ENCODE data around the gene LIN28B. TPM values are rescaled to one million over a fixed set of nuclear protein-coding genes. Genes with fewer than 3 reads are reported as not detected.
"Not testable (repeated sequence)": the region's sequence is repeated elsewhere in the genome, so short reads cannot be mapped to it uniquely, and the experiment has no call there.

LIN28B gene
- total RNA-seq, 2 donors from 2014 or later = not detected

DNA sequence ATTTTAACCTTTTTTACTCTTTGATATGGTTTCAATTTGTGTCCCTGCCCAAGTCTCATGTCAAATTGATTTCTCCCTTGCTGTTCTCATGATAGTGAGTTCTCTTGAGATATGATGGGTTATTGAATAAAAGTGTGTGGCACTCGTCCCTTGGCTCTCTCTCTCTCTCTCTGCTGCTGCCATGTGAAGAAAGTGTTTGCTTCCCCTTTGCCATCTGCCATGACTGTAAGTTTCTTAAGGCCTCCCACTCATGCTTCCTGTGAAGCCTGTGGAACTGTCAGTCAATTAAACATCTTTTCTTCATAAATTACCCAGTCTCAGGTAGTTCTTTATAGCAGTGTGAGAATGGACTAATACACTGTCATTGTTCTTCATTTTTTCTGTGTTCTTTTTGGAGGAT is 48.5 kb downstream of the LIN28B start:
- H3K9me3 ChIP-seq (ENCODE audit: control insufficient read depth, low read length, poor library complexity, severe bottlenecking) = no peaks in the 10 kb centered on the region
- no peak overlapping the region for H3K27ac Mint-ChIP-seq
- DNase-seq (no peak), ATAC-seq (no peak)
- no peaks in the 10 kb centered on the region for H3K4me1 Mint-ChIP-seq
- H3K27me3 Mint-ChIP-seq = peaks cover 35% of the 10 kb centered on the region
- H3K4me3 Mint-ChIP-seq = no peak overlapping the region
- no peaks in the 10 kb centered on the region for H3K36me3 Mint-ChIP-seq (ENCODE audit: low read depth)

GRCh38 chr6:105013459-105013858 is 56.6 kb downstream of the LIN28B start:
- not testable (repeated sequence) for H3K36me3 Mint-ChIP-seq (ENCODE audit: low read depth); H3K27ac Mint-ChIP-seq; ATAC-seq; H3K4me1 Mint-ChIP-seq; H3K9me3 ChIP-seq (ENCODE audit: control insufficient read depth, low read length, poor library complexity, severe bottlenecking); H3K4me3 Mint-ChIP-seq; DNase-seq
- H3K27me3 Mint-ChIP-seq = peaks cover 23% of the 10 kb centered on the region

GRCh38 chr6:105014448-105014847 is 57.5 kb downstream of the LIN28B start:
- Mint-ChIP-seq H3K4me1 (peaks cover 2% of the 10 kb centered on the region), H3K4me3 (no peak overlapping the region), H3K36me3 (ENCODE audit: low read depth) (no peaks in the 10 kb centered on the region), H3K27me3 (peaks cover 22% of the 10 kb centered on the region), H3K27ac (no peak overlapping the region)
- no peak for ATAC-seq
- H3K9me3 ChIP-seq (ENCODE audit: control insufficient read depth, low read length, poor library complexity, severe bottlenecking) = no peaks in the 10 kb centered on the region
- DNase-seq = no peak

GRCh38 chr6:105014954-105015353 is 58.0 kb downstream of the LIN28B start:
- H3K27me3 Mint-ChIP-seq = peaks cover 17% of the 10 kb centered on the region
- DNase-seq (no peak), ATAC-seq (no peak)
- no peaks in the 10 kb centered on the region for H3K36me3 Mint-ChIP-seq (ENCODE audit: low read depth)
- no peak overlapping the region for H3K27ac Mint-ChIP-seq
- H3K4me1 Mint-ChIP-seq = peaks cover 2% of the 10 kb centered on the region
- H3K4me3 Mint-ChIP-seq = no peak overlapping the region
- no peaks in the 10 kb centered on the region for H3K9me3 ChIP-seq (ENCODE audit: control insufficient read depth, low read length, poor library complexity, severe bottlenecking)

DNA sequence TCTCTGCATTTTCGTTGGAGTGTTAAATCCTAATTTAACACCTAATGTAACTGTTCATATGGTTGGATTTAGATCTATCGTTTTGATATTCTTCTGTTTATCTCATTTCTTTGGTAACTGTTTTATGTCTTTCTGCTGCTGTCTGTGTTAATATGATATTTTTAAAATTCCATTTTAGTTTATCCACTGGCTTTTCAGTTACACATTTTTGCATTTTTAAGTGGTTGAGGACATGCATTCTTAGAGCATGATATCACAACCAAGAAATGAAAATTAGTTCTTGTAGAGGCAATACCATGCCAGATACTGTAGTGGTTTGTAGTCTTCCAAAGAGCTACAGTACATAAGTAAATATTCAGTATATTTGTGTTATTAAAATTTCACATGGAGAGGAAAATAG is 58.6 kb downstream of the LIN28B start:
- Mint-ChIP-seq H3K27me3 (peaks cover 15% of the 10 kb centered on the region), H3K27ac (no peak overlapping the region), H3K4me3 (no peak overlapping the region), H3K36me3 (ENCODE audit: low read depth) (no peaks in the 10 kb centered on the region), H3K4me1 (peaks cover 2% of the 10 kb centered on the region)
- no peak for ATAC-seq
- H3K9me3 ChIP-seq (ENCODE audit: control insufficient read depth, low read length, poor library complexity, severe bottlenecking) = no peaks in the 10 kb centered on the region
- no peak for DNase-seq

DNA sequence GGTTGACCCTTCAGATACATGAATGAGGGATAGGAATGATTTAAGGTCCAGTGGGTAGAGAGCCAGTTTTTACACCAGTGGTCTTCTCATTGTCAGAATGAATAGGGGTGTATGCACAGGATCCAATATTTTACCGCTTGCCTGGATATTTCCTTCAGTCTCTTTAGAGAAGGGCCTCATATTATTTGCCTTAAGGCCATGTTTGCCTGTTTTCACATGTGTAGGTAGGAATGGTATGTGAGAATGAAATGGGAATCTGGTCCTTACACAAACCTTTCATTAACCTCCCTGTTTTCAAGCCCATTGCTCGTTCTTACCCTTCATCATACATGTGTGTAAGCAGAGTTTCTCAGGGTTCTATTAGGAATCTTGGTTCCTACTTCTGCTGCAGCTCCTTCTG is 62.4 kb downstream of the LIN28B start:
- H3K36me3 Mint-ChIP-seq (ENCODE audit: low read depth) = no peaks in the 10 kb centered on the region
- H3K27ac Mint-ChIP-seq = no peak overlapping the region
- ATAC-seq (no peak), DNase-seq (no peak)
- no peak overlapping the region for H3K4me3 Mint-ChIP-seq
- peaks cover 38% of the 10 kb centered on the region for H3K27me3 Mint-ChIP-seq
- H3K9me3 ChIP-seq (ENCODE audit: control insufficient read depth, low read length, poor library complexity, severe bottlenecking) = no peaks in the 10 kb centered on the region
- H3K4me1 Mint-ChIP-seq = no peaks in the 10 kb centered on the region

DNA sequence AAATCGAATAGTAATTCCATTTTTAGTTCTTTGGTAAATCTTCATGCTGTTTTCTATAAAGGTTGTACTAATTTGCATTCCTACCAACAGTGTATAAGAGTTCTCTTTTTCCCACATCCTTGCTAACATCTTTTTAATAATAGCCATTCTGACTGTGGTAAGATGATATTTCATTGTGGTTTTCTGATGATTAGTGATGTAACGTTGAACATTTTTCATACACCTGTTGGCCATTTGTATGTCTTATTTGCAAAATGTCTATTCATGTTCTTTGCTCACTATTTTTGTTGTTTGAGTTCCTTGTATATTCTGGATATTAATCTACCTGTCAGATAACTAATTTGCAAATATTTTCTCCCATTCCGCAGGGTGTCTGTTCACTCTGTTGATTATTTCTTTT is 64.5 kb downstream of the LIN28B start:
- Mint-ChIP-seq H3K27ac (no peak overlapping the region), H3K4me3 (no peak overlapping the region), H3K27me3 (peaks cover 31% of the 10 kb centered on the region), H3K4me1 (no peaks in the 10 kb centered on the region), H3K36me3 (ENCODE audit: low read depth) (no peaks in the 10 kb centered on the region)
- DNase-seq (no peak), ATAC-seq (no peak)
- no peaks in the 10 kb centered on the region for H3K9me3 ChIP-seq (ENCODE audit: control insufficient read depth, low read length, poor library complexity, severe bottlenecking)

- ATAC-seq = no peak
- no peak overlapping the region for H3K4me3 Mint-ChIP-seq
- no peak for DNase-seq
- peaks cover 24% of the 10 kb centered on the region for H3K27me3 Mint-ChIP-seq
- H3K36me3 Mint-ChIP-seq (ENCODE audit: low read depth) = no peaks in the 10 kb centered on the region
- no peaks in the 10 kb centered on the region for H3K9me3 ChIP-seq (ENCODE audit: control insufficient read depth, low read length, poor library complexity, severe bottlenecking)
- H3K4me1 Mint-ChIP-seq = no peaks in the 10 kb centered on the region
- no peak overlapping the region for H3K27ac Mint-ChIP-seq
Observed at GRCh38 chr6:105022416-105022815, 65.5 kb downstream of the LIN28B start.

GRCh38 chr6:105024803-105025202 is 67.9 kb downstream of the LIN28B start:
- no peak overlapping the region for H3K27ac Mint-ChIP-seq
- no peak overlapping the region for H3K4me3 Mint-ChIP-seq
- H3K36me3 Mint-ChIP-seq (ENCODE audit: low read depth) = no peaks in the 10 kb centered on the region
- H3K9me3 ChIP-seq (ENCODE audit: control insufficient read depth, low read length, poor library complexity, severe bottlenecking) = no peaks in the 10 kb centered on the region
- H3K27me3 Mint-ChIP-seq = peaks cover 22% of the 10 kb centered on the region
- no peak for ATAC-seq
- no peak for DNase-seq
- H3K4me1 Mint-ChIP-seq = no peaks in the 10 kb centered on the region

DNA sequence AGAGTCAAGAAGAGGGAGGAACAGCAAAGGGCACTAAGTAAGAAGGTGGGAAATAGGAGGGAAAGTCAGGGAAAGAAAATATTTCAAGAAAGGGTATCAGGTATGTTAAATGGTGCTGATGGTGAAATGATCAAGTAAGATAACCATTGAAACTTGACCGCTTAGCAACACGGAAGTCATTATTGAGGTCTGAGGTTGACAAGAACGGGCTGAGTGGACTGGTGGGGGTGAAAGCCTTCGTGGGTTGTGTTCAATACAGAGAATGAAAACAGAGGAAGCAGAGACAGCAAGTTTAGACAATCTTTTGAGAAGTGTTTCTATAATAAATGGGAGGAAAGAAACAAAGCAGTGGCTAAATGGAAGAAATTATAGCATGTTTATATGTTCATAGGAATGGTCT is 72.0 kb downstream of the LIN28B start:
- no peak for DNase-seq
- peaks cover 10% of the 10 kb centered on the region for H3K27me3 Mint-ChIP-seq
- H3K9me3 ChIP-seq (ENCODE audit: control insufficient read depth, low read length, poor library complexity, severe bottlenecking) = no peaks in the 10 kb centered on the region
- no peak overlapping the region for H3K27ac Mint-ChIP-seq
- no peaks in the 10 kb centered on the region for H3K36me3 Mint-ChIP-seq (ENCODE audit: low read depth)
- H3K4me3 Mint-ChIP-seq = no peak overlapping the region
- H3K4me1 Mint-ChIP-seq = no peaks in the 10 kb centered on the region
- ATAC-seq = no peak

DNA sequence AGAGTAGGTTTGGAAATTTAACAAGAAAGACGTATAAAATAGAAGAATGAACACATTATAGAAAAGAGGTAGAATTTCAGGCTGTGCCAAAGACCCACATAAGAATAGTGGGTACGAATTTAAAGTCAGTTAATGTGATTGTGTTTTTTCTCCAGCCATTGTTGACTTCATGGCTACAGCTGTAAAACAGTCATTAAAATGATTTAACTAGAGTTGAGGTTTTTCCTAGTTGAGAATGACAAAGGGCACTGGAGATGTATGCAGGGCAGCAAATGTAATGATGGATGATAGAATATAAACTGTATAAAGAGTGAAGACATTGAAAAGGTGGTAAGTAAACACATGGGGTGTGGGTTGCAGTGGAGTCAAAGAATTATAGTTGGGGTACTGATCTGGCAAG is 72.7 kb downstream of the LIN28B start:
- no peak for ATAC-seq
- no peak overlapping the region for H3K4me3 Mint-ChIP-seq
- no peak for DNase-seq
- no peak overlapping the region for H3K27ac Mint-ChIP-seq
- no peaks in the 10 kb centered on the region for H3K9me3 ChIP-seq (ENCODE audit: control insufficient read depth, low read length, poor library complexity, severe bottlenecking)
- no peaks in the 10 kb centered on the region for H3K4me1 Mint-ChIP-seq
- no peaks in the 10 kb centered on the region for H3K36me3 Mint-ChIP-seq (ENCODE audit: low read depth)
- peaks cover 10% of the 10 kb centered on the region for H3K27me3 Mint-ChIP-seq

DNA sequence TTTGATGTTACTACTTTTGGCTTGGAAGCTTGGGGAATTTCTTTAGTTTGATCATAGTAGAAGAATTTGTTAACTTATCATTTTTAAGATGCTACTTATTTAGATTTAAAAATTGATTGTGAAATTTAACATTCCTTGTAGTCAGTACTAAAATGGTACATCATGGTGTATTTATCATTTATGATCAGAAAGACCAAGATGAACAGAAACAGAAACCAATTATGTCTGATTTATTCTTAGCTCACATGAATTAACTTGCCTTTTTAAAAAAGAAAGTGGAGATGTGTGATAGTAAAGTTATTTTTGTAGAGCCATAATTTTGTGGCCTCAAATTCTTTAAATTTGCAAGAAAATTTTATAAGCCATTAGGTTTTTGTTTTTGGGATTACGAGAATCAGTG is 77.6 kb downstream of the LIN28B start:
- no peaks in the 10 kb centered on the region for H3K4me1 Mint-ChIP-seq
- H3K27me3 Mint-ChIP-seq = peaks cover 26% of the 10 kb centered on the region
- ATAC-seq (no peak), DNase-seq (no peak)
- no peak overlapping the region for H3K27ac Mint-ChIP-seq
- H3K4me3 Mint-ChIP-seq = no peak overlapping the region
- H3K9me3 ChIP-seq (ENCODE audit: control insufficient read depth, low read length, poor library complexity, severe bottlenecking) = no peaks in the 10 kb centered on the region
- H3K36me3 Mint-ChIP-seq (ENCODE audit: low read depth) = no peaks in the 10 kb centered on the region

GRCh38 chr6:105035299-105035698 is 78.4 kb downstream of the LIN28B start:
- H3K36me3 Mint-ChIP-seq (ENCODE audit: low read depth) = no peaks in the 10 kb centered on the region
- no peak overlapping the region for H3K4me3 Mint-ChIP-seq
- no peaks in the 10 kb centered on the region for H3K9me3 ChIP-seq (ENCODE audit: control insufficient read depth, low read length, poor library complexity, severe bottlenecking)
- H3K27me3 Mint-ChIP-seq = peaks cover 26% of the 10 kb centered on the region
- H3K27ac Mint-ChIP-seq = no peak overlapping the region
- ATAC-seq (no peak), DNase-seq (no peak)
- no peaks in the 10 kb centered on the region for H3K4me1 Mint-ChIP-seq

DNA sequence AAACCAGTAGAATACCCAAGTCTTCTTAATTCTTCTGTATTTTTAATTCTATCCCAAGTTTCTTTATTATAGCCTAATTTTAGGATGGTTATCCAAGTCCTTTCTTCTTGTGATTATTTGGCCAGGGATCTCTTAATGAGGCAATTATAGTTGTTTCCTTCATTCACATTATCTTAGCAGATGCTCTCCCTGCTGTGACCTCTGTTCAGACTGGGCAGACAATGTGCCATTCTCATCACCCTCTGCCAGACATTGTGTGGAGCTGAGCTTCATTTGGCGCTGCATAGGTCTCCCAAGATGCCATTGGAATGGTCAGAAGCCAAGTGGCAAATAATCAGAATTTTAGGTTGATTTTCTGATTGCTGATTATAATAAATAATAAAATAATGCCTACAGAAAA is 79.4 kb downstream of the LIN28B start:
- Mint-ChIP-seq H3K4me1 (no peaks in the 10 kb centered on the region), H3K27me3 (peaks cover 26% of the 10 kb centered on the region), H3K4me3 (no peak overlapping the region), H3K27ac (no peak overlapping the region), H3K36me3 (ENCODE audit: low read depth) (no peaks in the 10 kb centered on the region)
- H3K9me3 ChIP-seq (ENCODE audit: control insufficient read depth, low read length, poor library complexity, severe bottlenecking) = no peaks in the 10 kb centered on the region
- DNase-seq = no peak
- ATAC-seq = no peak

DNA sequence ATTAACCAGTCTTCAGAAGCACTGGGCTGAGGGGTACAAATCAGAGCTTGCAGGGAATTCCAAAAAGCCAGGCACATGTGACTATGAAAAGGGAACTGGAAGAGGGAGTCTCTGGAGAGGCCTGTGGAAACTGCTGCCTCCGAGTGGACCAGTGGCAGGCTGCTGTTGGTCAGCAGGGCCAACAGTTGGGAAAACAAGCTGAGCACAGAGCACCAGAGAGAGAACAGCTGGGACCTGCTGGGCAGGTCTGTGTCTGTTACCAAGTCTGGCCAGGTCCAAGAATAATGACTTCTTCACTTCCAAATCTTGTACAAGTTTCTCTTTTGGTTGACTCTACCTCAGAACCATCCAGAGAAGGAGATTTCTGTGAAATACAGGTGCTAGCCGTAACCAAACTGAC is 81.4 kb downstream of the LIN28B start:
- DNase-seq (no peak), ATAC-seq (no peak)
- Mint-ChIP-seq H3K27me3 (peaks cover 29% of the 10 kb centered on the region), H3K4me1 (no peaks in the 10 kb centered on the region), H3K36me3 (ENCODE audit: low read depth) (no peaks in the 10 kb centered on the region), H3K27ac (no peak overlapping the region), H3K4me3 (no peak overlapping the region)
- no peaks in the 10 kb centered on the region for H3K9me3 ChIP-seq (ENCODE audit: control insufficient read depth, low read length, poor library complexity, severe bottlenecking)

Data from T-helper 17 cell (primary cell).